GM19467 (cell line): ENCODE results near the gene CAPS.

Source experiments
- ATAC-seq: cut with Tn5 transposase; IDR thresholded peaks from one replicate; pipeline ENCODE4 v1.9.1; 2021; ENCODE audit warnings: mild to moderate bottlenecking, moderate library complexity; ENCODE audit not compliant: unreplicated experiment

The CAPS gene

DNA sequence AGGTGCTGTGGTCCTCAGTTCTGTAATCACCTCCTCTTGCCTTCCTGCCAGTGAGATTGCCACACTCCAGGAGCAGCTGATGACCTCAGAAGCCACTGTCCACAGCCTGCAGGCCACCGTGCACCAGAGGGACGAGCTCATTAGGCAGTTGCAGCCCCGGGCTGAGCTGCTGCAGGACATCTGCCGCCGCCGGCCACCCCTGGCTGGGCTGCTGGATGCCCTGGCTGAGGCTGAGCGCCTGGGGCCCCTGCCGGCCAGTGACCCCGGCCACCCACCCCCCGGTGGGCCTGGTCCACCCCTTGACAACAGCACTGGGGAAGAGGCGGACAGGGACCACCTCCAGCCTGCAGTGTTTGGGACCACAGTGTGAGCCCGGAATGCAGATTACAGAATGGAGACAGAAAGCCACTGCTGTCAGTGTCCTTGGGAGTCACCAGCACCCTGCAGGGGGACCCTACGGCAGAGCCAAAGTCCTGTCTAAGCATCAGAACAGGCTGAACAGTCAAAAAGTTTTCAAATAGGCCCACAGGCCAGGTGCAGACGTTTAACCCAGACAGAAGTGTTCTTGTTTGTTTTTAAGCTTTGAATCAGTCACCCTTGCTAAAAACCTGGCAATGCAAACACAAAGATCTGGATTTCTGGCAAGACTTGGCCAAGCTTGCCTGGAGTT, 5.1 kb upstream of the CAPS start:
- no peak for ATAC-seq

DNA sequence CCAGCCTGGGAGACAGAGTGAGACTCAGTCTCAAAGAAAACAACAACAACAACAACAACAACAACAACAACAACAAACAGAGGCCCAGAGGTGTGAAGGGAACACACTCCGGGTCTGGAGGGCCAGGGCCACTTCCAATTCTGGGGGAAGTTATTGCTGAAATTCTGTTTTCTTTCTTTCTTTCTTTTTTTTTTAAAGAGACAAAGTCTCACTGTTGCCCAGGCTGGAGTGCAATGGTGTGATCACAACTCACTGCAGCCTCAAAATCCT, 3.5 kb upstream of the CAPS start:
- no peak for ATAC-seq

DNA sequence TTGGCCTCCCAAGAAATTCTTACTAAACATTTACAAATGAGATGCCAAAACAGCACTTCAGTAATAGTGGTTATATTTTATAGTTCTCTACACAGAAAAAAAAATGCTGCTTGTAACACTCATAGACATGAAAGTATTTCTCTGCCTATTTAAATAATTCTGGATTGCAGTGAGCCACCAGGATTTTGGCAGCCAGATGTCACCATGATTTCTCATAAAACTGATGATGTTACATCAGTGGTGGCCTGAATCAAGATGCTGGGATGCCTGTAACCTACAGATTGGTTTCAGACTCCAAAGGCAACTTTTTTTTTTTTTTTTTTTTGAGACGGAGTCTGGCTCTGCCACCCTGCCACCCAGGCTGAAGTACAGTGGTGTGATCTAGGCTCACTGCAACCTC, 2.7 kb upstream of the CAPS start:
- no peak for ATAC-seq

DNA sequence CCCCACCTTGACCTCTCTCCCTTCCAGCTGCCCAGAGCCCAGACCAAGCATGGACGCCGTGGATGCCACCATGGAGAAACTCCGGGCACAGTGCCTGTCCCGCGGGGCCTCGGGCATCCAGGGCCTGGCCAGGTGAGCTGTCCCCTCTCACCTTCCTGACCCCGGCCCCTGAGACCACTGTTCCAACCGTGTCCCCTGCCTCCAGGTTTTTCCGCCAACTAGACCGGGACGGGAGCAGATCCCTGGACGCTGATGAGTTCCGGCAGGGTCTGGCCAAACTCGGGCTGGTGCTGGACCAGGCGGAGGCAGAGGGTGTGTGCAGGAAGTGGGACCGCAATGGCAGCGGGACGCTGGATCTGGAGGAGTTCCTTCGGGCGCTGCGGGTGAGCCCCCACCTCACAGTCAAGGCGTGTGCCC, 312 bp downstream of the CAPS start:
- ATAC-seq: no peak

DNA sequence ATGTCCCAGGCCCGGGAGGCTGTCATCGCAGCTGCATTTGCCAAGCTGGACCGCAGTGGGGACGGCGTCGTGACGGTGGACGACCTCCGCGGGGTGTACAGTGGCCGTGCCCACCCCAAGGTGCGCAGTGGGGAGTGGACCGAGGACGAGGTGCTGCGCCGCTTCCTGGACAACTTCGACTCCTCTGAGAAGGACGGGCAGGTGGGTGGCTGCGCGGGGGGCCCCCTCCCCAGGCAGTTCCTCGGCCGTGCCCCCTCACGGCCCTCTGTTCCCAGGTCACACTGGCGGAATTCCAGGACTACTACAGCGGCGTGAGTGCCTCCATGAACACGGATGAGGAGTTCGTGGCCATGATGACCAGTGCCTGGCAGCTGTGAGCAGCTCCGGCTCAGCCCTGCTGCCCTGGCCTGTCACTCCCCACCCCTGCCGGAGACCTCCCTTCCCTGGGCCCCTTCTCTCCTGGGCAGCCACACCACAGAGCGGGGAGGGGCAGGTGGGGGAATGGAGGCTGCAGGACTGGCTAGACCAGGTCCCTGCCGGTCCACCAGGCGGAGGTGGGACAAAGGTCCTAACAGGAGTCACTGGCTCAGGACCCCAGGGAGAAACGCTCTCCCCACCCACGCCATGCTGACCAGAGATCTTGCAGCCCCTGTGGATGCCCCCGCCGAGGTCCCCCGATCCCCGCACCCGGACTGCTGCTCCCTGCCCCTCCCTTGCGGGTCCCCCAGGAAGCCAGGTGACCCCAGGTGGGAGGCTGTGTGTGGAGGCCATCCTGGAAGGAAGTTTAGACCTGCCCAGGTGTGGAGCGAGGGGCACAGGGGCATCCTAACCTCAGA, 1.1 kb downstream of the CAPS start:
- no peak for ATAC-seq

DNA sequence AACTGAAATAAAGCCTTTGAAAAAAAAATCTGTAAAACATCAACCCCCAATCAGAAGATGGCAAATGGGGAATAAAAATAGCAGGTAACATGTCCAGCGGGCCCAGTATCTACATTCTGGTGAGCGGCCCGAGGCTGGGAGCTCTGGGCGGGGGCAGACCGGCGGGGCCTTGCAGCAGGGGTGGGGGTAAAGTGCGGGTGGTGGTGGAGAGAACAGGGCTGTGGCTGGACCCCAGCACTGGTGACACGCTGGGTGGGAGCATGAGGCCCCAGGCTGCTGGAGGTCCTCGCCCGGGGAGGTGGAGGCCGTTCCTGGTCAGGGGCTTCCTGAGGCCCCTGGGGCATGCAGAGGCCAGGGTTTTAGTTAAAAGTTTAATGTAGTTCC, 1.7 kb downstream of the CAPS start:
- ATAC-seq: no peak

DNA sequence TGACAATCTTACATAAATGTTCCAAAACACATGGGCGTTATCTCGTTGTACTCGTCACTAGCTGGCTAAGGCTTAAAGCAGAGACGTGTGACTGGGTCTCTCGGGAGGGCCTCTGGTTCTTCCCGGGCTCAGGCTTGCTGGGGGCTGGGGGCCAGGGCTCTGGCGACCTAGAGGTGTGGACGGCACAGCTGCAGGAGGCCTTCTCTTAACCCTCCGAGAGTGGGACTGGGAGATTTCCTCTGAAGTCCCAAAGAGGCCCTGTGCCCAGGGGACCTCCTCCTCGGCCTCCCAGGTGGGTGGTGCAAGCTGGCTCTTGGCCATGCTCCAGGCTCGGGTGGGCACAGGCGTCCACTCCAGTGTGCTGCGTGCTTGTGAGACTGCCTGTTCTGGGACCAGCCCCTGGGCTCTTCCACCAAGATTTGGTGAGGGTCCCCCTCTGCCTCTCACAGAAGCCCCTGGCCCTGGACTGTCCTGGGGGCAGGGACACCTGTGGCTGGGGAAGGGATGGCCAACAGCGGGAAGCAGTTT, 2.2 kb downstream of the CAPS start:
- no peak for ATAC-seq

DNA sequence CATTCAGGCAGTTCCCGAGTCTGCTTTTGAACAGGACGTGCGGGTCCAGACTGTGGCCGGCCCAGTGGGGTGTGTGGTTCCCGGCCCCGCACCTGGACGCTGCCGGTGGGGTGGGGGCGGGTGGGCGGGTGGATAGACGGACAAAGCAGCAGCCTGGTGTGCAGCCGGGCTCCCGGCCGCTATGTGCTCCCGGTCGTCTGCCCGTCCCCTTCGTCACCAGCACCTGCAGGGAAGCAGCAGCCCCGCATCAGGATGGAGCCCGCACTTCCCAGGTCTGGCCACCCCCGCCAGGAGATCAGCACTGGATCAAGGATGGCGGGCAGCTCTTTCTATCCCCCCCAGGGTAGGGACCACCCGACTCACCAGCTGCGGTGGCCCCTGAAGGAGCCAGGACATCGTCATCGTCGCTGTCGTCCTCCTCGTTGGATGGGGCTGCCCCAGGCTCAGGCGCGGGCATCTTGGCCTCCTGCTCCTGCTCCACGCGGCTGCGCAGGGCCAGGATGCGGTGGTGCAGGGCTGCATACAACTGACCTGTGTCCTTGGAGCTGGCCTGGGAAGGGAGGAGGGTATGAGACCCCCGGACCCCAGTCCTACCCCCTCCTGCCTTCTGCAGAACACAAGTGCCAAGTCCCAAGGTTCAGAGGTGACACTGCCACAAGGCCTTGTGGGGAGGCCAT, 3.5 kb downstream of the CAPS start:
- ATAC-seq: no peak

DNA sequence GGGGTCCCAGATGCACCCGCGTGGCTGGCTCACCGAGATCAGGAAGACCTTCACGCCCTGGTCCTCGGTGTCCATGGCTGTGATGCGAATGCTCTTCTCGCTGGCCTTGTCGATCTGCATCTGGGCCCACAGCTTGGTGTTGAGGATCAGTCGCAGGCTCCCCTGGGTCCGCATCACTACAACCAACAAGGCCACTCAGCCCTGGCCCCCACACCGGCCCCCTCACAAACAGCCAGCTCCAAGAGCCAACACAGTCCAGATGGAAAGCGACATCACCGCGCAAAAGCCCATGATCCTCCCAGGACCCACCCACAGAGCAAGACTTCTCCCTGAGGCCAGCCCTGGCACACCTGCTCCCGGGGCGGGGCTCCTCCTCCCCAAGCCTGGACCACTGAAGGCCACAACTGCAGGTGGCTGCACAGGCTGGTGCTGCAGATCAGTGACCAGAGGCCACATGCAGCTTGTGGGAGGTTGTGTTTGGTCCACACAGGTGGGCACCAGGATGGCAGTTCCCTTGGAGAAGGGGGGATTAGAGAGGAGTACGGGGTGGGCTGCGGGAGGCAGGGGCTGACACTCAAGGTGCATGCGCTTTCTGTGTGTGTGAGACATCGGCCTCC, 4.5 kb downstream of the CAPS start:
- no peak for ATAC-seq

DNA sequence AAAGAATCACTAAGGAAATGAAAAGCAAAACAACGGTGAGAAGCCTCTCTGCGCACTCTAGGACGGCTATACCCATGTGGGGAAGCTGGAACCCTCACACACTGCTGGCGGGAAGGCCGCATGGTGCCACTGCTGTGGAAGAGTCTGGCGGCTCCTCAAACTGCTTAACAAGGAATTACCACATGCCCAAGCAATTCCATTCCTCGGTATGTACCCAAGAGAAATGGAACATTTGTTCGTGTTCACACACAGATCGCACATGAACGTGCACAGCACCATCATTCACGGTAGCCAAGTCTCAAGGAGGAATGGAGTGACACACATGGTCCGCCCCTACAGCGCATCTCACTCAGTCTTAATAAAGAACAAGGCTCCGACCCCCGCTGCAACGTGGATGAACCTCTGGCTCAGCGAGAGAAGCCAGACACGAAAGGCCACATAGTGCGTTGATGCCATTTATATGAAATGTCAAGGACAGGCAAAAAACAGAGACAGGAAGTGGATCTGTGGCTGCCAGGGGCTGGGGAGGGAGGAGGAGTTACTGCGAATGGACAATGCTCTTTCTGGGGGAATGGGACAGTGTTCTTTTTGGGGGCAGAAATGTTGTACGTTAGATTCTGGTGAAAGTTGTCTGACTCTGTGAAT, 7.6 kb downstream of the CAPS start:
- no peak for ATAC-seq

DNA sequence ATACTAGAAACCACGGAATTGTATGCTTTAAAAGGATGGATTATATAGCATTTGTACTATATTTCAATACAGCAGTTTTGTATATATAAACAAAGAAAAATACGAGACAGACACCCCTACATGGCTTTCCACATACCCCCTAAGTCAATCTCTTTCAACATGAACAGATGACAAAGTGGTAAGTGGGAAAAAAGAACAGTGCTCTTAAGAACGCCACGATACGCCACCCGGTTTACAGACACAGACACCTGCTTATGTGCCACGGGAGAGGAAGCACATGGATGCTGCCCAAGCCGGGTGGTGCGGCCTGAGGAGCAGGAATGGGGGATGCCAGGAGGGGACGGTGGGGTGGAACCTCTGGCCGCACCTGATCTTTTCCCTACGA, 8.1 kb downstream of the CAPS start:
- ATAC-seq: no peak

DNA sequence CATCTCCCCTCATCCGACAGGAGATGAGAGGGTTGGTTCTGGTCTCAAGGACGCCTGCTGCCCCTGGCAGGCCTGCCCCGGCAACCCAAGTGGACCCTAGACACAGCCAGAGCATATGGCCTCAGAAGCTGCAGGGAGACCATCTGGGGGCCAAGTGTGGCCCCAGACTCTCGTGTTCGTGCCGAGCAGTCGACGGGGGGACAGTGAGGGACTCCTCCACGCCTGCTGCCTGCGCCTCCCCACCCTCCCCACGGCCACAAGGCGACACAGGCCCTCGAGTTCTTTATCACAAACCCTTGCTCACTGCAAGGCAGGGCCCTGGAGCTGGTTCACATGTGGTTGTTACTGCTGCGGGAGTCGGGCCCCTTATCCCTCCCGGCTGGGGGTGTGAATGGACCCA, 9.3 kb downstream of the CAPS start:
- ATAC-seq: no peak

DNA sequence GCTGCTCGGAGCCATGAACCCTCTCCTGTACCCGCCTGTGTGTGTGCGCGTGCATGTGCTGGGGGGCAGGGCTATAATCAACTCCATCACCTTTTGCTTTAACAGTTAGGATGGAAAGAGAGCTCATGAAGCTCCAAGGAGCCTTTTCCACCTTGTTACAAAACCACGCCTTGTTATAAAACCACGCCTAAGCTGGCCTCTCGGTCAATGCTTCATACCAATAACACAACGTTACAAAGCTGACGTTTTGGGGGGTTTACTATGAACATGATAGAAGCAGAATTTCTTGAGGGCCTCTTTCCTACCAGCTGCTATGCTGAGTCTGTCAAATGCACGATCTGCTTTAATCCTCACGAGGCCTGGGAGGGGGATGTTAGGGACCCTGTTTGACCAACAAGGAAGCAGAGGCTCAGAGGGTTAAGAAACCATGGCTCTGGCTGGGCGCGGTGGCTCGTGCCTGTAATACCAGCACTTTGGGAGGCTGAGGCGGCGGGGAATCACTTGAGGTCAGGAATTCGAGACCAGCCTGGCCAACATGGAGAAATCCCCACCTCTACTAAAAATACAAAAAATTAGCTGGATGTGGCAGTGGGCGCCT, 11.9 kb downstream of the CAPS start:
- ATAC-seq: no peak

DNA sequence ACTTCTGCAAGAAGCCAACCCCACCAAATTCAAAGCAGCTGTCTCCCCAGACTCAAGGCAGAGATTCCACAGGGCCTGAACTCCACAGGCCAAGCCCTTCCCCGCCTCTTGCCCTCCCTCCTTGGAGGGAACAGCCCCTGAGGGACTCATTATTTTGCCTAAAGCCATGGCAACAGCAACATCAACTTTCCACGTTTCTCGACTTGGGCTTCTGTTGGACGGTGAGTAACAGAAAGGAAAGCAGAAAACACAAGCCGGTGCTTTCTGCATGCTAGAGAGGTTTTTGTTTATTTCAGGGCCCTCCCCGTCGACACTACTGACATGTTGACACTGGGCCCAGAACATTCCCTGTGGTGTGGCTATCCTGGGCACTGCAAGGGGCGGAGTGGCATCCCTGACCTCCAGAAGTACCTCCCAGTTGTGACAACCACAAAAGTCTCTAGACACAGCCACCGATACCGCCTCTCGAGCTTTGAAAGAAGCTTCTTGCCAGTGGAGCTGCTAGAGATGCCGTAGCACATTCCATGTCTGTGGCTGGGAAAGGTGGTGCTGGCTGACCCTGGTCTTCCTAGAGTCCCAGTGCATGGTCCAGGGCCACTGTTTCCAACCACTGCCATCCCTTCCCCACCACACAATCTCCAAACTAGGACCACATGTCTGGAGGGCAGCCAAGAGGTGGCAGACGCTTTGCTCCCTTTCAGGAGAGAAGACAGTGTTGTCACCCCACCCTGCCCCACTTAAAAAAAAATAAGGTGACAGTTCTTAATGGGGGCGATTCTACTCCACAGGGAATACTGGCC, 12.8 kb downstream of the CAPS start:
- no peak for ATAC-seq

DNA sequence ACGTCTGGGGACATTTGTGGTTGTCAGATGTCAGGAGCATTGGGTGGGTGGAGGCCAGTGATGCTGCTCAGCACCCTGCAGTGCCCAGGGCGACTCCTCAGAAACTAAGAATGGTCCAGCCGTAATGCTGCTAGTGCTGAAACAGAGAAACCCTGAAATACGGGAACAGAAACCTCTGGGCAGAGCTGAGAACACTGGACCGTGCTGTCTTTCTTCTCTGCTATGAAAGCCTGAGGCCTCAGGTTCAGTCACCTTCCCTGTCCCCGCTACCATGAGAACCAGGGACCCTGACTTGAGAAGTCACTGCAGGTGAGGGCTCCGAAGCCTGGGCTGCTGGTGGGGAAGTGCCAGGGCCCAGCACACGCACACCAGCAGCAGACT, 13.4 kb downstream of the CAPS start:
- ATAC-seq: no peak

DNA sequence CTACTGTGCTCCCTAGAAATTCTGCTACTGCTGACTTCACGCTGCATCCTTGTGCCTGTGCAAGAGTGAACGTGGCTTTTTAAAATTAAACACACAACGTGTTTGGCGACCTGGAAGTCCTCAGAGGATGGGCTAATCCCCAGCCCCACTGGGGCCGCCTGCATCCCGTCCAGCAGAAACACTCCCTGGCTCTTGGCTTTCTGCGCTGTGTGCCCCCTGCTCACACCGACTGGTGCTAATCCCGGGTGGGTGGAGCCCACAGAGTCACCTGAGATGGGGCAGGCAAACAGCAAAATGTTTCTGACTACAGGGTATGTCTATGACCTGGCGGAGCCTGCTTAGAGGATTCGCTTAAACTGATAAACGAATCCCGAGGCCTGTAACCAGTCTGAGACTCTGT, 15.1 kb downstream of the CAPS start:
- no peak for ATAC-seq

DNA sequence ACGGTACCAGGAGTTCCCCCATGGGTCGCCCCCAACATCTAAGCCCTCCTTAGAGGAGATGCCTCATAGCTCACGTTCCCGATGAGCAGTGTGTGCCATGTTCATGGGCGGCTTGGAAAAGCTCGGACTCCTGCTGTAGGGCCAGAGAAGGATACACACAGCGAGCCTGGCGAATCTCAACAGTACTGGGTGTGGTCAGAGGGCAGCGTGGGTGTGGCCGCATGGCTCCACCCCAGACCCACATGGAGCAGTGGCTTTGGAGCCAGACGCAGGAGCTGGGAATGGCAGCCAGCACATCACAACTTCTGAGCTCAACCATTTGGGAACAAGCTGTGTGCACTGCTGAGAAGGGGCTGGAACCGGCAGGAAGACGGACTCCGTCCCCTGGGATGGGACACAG, 15.6 kb downstream of the CAPS start:
- ATAC-seq: no peak

DNA sequence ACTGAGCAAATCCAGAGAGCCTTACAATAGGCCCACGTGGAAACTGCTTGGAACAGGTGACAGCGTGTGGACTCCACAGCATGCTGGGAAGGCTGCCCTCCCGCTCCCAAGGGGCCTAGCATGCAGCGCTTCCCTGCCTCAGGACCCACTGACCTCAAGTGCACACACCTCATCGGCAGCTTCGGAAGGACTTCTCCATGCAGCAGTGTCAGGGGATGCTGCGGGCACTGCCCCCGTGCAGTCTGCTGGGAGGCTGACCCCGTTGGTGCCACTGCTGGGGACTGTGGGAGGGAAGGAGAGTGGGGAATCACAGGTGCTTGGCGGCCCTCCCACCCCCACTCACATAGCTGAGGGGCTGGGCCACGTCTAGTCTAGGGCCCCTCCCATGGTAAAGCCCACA, 17.2 kb downstream of the CAPS start:
- no peak for ATAC-seq

DNA sequence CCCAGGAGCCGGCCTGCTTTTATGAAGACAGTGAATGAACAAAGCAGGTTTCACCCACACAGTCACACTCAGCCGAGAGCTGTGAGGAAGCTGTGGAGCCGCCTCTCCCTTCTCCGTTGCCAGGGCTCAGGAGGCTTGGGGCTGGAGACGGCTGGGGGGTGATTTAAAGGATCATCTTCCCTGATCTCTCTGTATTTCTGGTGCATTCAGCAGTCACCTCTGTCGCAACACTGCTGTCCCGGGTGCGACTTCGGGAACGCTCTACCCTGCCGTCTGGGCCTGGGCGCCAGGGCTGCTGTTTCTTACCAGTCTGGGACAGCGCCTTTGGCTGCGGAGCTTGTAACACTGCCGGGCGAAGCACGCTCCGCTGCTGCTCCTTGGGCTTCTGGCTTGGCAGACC, 18.1 kb downstream of the CAPS start:
- no peak for ATAC-seq

DNA sequence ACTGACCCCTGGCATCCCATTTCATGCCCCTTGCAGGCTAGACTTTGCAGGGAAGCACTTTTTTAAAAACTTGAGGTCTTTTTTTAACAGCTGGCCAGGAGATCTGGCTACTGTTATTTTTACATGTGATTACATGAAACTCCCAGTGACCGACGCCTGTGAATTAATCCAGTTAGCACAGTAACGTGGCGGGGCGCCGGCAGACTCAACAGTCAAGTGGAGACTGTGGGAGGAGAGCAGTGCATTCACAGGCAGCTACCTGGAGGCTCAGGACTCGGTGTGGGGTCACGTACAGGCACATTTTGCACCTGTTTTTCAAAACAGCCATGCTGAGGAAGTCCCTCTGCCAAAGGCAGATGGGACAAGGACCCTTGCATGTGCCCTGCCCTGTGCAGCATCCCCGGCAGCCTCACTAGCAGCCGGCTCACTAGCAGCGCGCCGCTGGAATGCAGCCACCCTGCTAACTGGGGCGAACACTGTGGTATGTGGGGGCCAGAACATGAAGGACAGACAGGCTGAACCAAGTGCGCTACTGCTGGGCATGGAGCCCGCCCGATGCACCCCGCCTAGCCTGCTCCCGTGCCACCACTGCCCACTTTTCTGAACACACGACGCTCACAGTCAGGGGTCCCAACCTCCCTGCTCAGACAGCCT, 18.7 kb downstream of the CAPS start:
- no peak for ATAC-seq
